ENCODE measurements around the gene APPL2. TPM values are rescaled to one million over a fixed set of nuclear protein-coding genes. Genes with fewer than 3 reads are reported as not detected.
A peak's percentile ranks its signal among the peaks of the same experiment; 100 is the strongest.

APPL2 gene
- polyA plus RNA-seq, 1 donor = 26.8 TPM

DNA sequence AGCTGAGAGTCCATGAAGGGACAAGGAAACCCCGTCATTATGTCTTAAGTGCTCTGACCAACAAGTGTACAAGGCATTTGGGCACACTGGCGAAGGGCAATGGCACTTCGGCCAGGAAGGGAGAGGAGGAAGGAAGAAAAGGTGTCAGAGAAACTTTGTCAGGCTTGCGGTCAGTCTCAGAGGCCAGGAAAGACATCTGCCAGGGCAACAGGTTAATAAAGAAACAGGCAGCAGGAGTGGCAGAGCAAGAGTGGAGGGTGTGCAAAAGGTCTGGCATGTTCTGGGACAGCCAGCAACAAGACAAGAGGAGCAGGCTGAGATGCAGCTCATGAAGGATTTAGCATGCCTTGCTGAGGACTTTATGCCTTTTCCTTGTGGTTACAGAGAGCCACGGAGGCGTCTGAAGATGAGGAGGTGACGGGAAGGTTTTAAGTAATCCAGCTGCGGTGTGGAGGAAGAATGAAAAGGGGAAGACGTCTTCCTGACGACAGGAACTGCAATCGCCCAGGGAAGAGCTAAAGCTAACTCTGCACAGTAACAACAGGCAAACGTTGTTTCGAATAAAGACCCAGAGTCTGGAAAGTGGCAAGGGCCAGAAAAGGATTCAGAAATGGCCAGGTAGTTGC is 13.1 kb downstream of the APPL2 start:
- DNase-seq = no peak

GRCh38 chr12:105222284-105222655 is 13.7 kb downstream of the APPL2 start:
- DNase-seq = no peak

DNA sequence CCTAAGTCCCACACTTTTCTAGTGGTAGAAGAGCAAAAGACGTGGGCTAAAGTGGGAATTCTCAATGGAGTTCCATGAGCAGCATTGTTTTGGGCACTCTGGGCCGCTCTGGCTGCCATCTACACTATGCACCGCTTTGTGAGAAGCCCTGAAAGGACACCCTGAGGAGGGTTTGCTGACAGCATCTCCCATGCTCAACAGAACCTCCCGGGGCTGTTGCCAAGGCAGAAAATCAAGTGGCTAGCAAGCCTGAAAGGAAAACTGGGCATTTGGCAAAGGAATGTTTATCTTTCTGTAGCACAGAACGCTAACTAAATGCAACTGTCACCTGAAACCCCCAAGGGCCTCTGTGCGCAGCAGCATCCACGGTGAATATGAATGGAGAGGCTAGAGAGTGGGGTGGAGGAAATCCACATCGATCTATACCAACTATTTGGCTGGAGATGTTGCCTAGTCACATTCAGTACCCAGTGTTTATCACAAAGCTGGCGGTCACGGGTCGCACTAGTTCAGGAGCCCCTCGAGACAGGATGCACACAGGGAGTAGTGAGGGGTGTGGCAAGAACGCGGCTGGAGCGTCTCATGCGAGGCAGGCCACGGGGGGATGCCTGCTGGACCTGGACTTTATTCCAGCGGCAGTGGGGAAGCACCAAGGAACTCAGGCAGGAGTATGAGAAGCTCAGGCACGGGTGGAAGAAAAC is 14.2 kb downstream of the APPL2 start:
- no peak for DNase-seq

GRCh38 chr12:105220929-105221290 is 15.1 kb downstream of the APPL2 start:
- no peak for DNase-seq

DNA sequence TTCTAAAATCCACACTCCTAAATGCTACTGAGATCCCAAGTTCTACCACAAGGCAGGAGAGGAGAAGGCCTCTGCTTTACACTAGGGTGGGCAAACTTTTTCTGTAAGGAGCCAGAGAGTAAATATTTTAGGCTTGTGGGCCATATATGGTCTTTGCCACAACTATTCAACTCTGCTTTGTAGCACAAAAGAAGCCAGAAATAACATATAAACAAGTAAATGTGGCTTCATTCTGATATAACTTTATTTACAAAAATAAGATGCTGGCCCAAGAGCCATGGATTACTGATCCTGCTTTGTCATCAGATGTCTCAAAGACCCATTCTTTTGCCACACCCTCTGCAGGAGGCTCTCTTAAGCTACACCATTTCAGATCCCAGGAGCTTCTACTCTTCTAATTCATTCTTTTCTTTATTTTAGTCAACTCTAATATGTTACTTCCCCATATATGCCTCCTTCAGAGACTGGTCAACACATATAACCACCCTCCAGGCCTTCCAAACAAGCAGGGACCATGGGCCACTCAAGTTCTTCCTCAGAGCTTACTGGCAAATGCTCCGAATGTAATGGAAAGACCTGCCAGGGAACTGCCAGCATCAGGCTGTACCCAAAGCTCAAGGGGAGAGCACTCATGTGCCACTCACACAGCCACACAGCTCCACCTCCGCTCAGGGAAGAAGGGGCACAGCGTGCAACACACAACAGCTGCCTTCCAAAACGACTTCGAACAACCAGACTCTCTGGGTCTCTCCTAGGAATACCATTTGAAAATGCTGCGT is 15.6 kb downstream of the APPL2 start:
- no peak for DNase-seq

- DNase-seq = no peak
These were observed 16.5 kb downstream of the APPL2 start for GRCh38 chr12:105219261-105220028.

- DNase-seq = no peak
These were observed 17.5 kb downstream of the APPL2 start for GRCh38 chr12:105218434-105218833.

GRCh38 chr12:105214670-105215375 is 21.2 kb downstream of the APPL2 start:
- no peak for DNase-seq

DNA sequence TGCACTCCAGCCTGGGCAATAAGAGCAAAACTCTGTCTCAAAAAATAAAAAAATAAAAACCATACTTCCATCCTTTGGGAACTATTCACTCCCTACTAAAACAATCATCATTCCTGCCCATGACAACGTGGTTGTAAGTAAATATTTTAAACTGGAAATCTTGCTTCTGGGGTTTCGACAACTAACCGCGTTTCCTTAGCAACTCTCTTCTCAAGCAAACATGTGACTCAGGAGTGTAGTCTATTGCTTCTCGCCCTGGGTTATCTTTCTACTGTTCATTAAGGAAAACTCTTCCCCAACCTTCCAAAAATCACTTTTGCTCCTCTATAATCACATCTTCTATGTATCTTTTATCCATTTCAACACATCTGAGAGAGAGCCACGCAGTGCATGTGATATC is 21.8 kb downstream of the APPL2 start:
- DNase-seq = no peak

GRCh38 chr12:105212438-105212837 is 23.5 kb downstream of the APPL2 start:
- DNase-seq = no peak

- DNase-seq = no peak
These were observed 26.9 kb downstream of the APPL2 start for GRCh38 chr12:105209091-105209490.

- peak; percentile 17 for DNase-seq
These were observed 29.1 kb downstream of the APPL2 start for GRCh38 chr12:105206686-105207374.

- DNase-seq = no peak
These were observed 30.5 kb downstream of the APPL2 start for GRCh38 chr12:105205322-105206048.

DNA sequence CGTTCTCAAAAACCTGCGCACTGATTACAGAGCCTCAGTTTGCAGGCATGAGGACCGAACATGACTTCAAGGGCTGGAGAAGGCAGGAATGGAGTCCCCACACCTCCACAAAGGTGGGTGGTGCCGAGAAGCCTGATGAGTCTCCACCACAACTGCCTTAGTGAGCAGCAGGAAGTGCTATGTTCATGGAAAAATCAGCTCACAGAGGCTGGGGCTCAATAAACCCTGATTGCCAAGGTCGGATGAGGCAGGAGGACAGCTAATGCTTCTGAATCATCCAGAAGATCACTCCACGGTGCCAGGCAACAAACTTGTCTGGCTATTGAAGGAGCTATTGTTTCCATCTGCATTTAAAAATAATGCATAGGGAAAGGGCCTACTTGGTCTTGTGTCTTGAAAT is 31.1 kb downstream of the APPL2 start:
- DNase-seq = no peak

DNA sequence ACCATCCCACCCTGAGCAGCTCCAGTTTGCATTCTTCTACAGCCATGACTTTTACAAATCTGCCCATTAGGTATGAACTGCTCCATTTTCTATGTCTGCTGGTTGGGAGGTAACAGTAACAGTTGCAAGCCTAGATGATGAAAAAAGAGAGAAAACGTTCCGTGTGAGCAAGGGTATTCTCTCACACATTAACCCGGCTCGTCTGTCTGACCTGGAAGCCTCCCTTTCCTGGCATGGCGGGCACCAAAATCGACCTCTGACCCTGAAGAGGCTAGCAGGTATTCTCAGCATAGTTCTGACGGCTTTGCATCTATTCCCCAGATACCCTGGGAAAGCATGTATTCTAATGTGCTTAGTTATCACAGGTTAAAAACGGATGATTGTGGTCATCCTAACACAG is 31.8 kb downstream of the APPL2 start:
- no peak for DNase-seq

GRCh38 chr12:105202202-105202601 is 33.8 kb downstream of the APPL2 start:
- DNase-seq = no peak

DNA sequence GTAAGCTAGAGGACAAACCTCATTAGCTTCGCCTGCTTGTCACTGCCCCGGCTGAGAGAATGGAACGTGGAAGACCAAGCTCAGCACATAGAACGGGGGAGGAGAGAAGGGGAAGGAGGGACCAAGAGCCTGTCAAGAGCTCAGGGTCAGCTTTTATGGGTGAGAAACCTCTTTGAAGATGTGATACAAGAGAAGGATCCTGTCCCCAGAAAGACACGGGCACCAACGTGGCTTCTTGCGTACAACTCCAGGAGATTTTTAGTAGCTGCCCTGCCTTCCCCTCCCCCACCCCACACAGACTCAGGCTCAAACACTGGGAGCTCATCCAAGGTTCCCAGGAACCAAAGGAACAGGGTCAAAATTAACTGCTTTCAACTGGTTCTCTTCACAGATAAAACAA is 34.7 kb downstream of the APPL2 start:
- DNase-seq = no peak

DNA sequence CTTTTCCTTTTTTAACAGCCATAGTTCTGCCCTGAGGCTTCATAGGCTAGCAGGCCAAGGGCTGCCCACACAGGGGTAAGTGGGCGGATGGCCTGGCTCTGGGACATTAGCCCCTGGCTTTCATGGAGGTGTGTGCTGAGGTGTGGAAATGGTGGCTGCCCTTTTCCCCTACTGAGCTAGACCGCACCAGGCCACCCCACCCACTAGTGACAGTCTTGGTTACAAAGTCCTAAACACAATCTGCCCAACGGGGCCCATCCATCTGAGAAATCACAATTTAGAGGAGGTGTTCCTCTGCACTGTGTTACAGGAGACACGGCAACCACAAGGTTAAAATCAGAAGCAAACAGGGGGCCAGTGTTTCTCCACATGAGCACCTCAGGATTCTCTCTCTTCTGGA is 35.6 kb downstream of the APPL2 start:
- no peak for DNase-seq

DNA sequence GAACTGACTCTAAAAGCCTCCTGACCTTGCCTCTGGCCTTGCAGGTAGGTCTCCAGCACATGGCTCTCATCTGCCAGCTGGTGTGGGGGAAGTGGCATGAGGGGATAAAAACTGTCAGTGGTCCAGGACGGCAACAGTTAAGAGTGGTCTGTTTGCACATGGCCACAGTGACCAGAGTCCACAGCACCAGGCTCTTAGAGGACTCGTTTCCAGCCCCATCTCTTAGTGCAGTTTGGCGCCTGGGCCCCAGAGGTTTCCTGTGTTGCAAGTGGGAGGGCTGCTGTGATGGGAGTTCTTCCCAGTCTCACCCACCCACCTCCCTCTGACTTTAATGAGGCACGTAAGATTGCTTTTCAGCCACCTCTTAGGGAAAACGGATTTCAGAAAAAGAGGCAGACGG is 37.0 kb downstream of the APPL2 start:
- DNase-seq = no peak

GRCh38 chr12:105196090-105196489 is 39.9 kb downstream of the APPL2 start:
- no peak for DNase-seq

DNA sequence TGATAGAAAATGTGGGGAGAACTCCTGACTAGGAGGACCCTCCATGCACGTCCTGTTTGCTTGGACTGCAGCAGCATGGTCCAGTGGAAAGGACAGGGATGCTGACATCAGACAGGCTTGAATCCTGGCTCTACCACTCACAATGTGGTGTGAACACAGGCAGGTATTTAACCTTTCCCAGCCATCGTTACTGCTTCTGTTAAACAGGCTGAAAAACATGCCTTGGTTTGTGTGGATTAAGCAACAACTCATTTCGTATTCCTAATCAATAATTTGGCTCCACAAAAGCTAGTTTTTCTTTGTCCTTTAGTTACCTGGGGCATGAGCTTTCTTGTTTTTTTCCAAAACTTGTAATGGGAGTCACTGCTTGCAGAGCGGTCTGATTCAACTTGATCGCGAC is 41.0 kb downstream of the APPL2 start:
- no peak for DNase-seq

Measured in hindlimb muscle (tissue), 1 donor.